Measurements from ENCODE around the gene MYCBP2.
"Not testable (repeated sequence)": the region's sequence is repeated elsewhere in the genome, so short reads cannot be mapped to it uniquely, and the experiment has no call there.

MYCBP2 gene

DNA sequence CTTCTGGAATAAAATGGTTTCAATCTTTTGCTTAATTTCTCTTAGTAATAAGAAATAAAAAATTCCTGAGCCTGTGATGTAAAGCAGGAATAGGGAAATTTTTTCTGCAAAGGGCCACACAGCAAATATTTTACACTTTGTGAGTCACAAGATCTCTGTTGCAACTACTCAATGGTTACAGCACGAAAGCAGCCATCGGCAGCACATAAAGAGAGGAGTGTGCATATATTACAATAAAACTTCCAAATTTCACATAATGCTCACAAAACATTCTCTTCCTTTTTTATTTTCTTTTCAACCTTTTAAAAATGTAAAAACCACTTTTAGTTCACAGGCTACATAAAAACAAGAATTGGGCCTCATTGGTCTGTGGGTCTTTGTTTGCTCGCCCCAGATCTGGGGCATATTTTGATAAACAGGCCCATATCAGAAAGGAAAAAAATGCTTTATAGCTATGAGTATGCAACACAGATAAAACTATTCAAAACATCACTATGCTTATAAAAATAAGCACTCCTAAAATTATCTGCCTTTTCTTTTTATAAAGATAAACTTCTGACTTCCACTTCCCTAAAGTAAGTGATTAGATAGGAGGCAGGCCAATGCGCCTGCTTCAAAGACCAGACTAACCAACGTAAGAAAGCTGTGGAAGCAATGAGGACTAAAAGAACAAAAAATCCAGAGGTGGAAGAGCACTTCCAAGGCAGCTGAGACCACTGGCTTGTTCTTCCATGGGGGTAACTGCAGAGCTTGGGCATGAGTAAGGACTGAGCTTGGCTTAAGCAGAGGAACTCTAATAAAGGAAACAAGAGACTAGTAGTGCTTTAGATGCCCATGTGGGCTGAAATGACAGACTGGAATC, 26.5 kb downstream of the MYCBP2 start:
- no peak overlapping the region for H3K27ac ChIP-seq (ENCODE audit: low read length)
- no peaks in the 10 kb centered on the region for H3K9me3 ChIP-seq (ENCODE audit: control insufficient read depth in 2 of 2, low read length in 2 of 2)
- H3K36me3 ChIP-seq (ENCODE audit: control insufficient read depth in 2 of 2, insufficient read depth in 2 of 2, low read length in 2 of 2): no peaks in the 10 kb centered on the region
- no peak overlapping the region for H3K4me3 ChIP-seq (ENCODE audit: low read length in 2 of 2)
- H3K4me1 ChIP-seq (ENCODE audit: control insufficient read depth, insufficient read depth, low read length): no peaks in the 10 kb centered on the region
- H3K27me3 ChIP-seq (ENCODE audit: control insufficient read depth in 1 of 2, insufficient read depth in 2 of 2, low read length in 2 of 2): no peaks in the 10 kb centered on the region
- no peak overlapping the region for H3K9ac ChIP-seq (ENCODE audit: low read length in 2 of 2)

DNA sequence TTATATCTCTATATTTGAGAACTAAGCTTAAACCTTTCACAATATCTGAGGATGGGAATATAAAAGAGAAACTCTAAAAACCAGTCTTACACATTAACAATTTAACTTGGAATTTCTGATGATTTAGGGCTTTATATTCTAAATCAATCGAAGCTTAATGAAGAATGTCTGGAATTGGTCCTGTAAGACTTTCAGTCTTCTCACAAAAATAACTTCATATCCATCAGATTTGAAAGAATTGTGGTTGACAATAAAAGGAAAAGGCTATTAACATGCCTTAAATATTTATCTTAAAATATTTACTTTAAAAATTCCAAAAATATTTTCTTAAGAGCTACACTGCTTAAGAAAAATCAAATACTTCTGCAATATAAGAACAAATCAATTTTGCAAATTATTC, 27.3 kb downstream of the MYCBP2 start:
- H3K4me1 ChIP-seq (ENCODE audit: control insufficient read depth, insufficient read depth, low read length): no peaks in the 10 kb centered on the region
- no peak overlapping the region for H3K4me3 ChIP-seq (ENCODE audit: low read length in 2 of 2)
- H3K36me3 ChIP-seq (ENCODE audit: control insufficient read depth in 2 of 2, insufficient read depth in 2 of 2, low read length in 2 of 2): no peaks in the 10 kb centered on the region
- no peaks in the 10 kb centered on the region for H3K9me3 ChIP-seq (ENCODE audit: control insufficient read depth in 2 of 2, low read length in 2 of 2)
- no peak overlapping the region for H3K27ac ChIP-seq (ENCODE audit: low read length)
- H3K9ac ChIP-seq (ENCODE audit: low read length in 2 of 2): no peak overlapping the region
- no peaks in the 10 kb centered on the region for H3K27me3 ChIP-seq (ENCODE audit: control insufficient read depth in 1 of 2, insufficient read depth in 2 of 2, low read length in 2 of 2)

DNA sequence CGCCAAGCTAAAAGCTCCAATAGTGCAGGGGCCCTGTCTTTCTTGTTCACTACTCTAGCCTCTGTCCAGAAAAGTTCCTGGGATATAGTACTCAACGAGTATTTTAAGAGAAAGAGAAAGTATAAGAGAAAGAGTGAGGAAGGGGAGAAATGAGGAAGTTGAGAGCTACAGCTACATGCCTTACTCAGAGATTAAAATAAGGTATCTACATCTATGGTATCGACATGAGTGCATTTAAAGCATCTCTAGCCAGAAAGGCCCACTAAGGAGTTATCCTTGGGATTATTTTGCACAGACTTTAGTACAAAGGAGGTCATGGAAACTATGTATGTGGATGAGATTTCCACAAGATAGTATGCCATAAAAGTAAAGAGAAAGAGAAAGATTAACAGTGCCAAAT, 28.5 kb downstream of the MYCBP2 start:
- H3K4me3 ChIP-seq (ENCODE audit: low read length in 2 of 2): no peak overlapping the region
- H3K36me3 ChIP-seq (ENCODE audit: control insufficient read depth in 2 of 2, insufficient read depth in 2 of 2, low read length in 2 of 2): peaks cover 0 to 4% of the 10 kb centered on the region in 2 donors
- H3K27me3 ChIP-seq (ENCODE audit: control insufficient read depth in 1 of 2, insufficient read depth in 2 of 2, low read length in 2 of 2): no peaks in the 10 kb centered on the region
- H3K9ac ChIP-seq (ENCODE audit: low read length in 2 of 2): no peak overlapping the region
- H3K9me3 ChIP-seq (ENCODE audit: control insufficient read depth in 2 of 2, low read length in 2 of 2): no peaks in the 10 kb centered on the region
- H3K27ac ChIP-seq (ENCODE audit: low read length): no peak overlapping the region
- H3K4me1 ChIP-seq (ENCODE audit: control insufficient read depth, insufficient read depth, low read length): no peaks in the 10 kb centered on the region

DNA sequence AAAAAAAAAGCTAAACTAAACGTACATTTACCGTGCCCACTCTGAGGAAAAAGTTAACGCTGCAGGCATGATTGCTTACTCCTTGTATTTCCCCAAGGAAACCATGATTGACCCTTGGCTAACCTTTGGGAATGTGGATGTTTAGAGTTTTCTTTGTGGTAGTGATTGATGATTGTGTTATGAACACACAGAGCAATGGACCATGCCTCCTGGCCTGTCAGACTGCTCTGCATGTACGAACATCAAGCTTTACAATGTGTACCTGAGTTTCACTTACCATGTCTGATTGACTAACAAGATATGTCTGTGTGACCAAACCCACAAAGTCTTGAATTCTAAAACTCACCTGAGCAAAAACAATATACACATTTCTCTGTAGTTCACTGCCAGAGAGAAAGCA, 35.1 kb downstream of the MYCBP2 start:
- H3K9me3 ChIP-seq (ENCODE audit: control insufficient read depth in 2 of 2, low read length in 2 of 2): no peaks in the 10 kb centered on the region
- H3K27me3 ChIP-seq (ENCODE audit: control insufficient read depth in 1 of 2, insufficient read depth in 2 of 2, low read length in 2 of 2): no peaks in the 10 kb centered on the region
- H3K4me1 ChIP-seq (ENCODE audit: control insufficient read depth, insufficient read depth, low read length): no peaks in the 10 kb centered on the region
- H3K9ac ChIP-seq (ENCODE audit: low read length in 2 of 2): no peak overlapping the region
- peaks cover 3 to 34% of the 10 kb centered on the region in 2 donors for H3K36me3 ChIP-seq (ENCODE audit: control insufficient read depth in 2 of 2, insufficient read depth in 2 of 2, low read length in 2 of 2)
- no peak overlapping the region for H3K27ac ChIP-seq (ENCODE audit: low read length)
- H3K4me3 ChIP-seq (ENCODE audit: low read length in 2 of 2): no peak overlapping the region

DNA sequence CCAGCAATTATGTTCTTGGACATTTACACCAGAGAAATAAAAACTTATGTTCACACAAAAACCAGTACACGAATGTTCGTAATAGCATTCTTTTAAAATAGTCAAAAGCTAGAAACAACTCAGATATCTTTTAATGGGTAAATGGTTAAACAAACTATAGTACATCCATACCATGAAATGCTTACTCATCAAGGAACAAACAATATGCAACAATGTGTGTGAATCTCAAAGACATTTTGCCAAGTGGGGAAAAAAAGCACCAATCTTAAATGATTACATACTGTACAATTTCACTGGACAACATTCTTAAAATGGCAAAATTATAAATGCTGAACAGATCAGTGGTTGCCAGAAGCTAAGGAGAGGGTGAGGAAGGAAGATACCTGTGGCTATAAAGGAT, 36.6 kb downstream of the MYCBP2 start:
- H3K4me3 ChIP-seq (ENCODE audit: low read length in 2 of 2): no peak overlapping the region
- H3K36me3 ChIP-seq (ENCODE audit: control insufficient read depth in 2 of 2, insufficient read depth in 2 of 2, low read length in 2 of 2): peaks cover 3 to 34% of the 10 kb centered on the region in 2 donors
- no peaks in the 10 kb centered on the region for H3K9me3 ChIP-seq (ENCODE audit: control insufficient read depth in 2 of 2, low read length in 2 of 2)
- H3K9ac ChIP-seq (ENCODE audit: low read length in 2 of 2): no peak overlapping the region
- no peaks in the 10 kb centered on the region for H3K4me1 ChIP-seq (ENCODE audit: control insufficient read depth, insufficient read depth, low read length)
- no peaks in the 10 kb centered on the region for H3K27me3 ChIP-seq (ENCODE audit: control insufficient read depth in 1 of 2, insufficient read depth in 2 of 2, low read length in 2 of 2)
- H3K27ac ChIP-seq (ENCODE audit: low read length): no peak overlapping the region

DNA sequence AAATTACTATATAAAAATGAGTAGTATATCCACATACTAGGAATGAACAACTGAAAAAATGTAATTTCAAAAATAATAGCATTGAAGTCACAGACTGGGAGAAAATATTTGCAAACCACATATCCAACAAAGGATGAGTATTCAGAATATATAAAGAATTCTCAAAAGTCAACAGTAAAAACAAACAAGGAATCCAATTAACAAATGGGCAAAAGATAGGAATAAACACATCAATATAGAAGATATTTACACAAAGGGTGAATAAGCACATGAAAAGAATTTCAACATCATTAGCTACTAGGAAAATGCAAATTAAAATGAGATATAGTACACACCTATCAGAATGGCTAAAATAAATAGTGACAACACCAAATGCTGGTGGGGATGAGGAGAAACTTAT, 37.0 kb downstream of the MYCBP2 start:
- H3K36me3 ChIP-seq (ENCODE audit: control insufficient read depth in 2 of 2, insufficient read depth in 2 of 2, low read length in 2 of 2): peaks cover 3 to 34% of the 10 kb centered on the region in 2 donors
- H3K4me3 ChIP-seq (ENCODE audit: low read length in 2 of 2): no peak overlapping the region
- H3K27me3 ChIP-seq (ENCODE audit: control insufficient read depth in 1 of 2, insufficient read depth in 2 of 2, low read length in 2 of 2): no peaks in the 10 kb centered on the region
- H3K27ac ChIP-seq (ENCODE audit: low read length): no peak overlapping the region
- no peaks in the 10 kb centered on the region for H3K4me1 ChIP-seq (ENCODE audit: control insufficient read depth, insufficient read depth, low read length)
- no peaks in the 10 kb centered on the region for H3K9me3 ChIP-seq (ENCODE audit: control insufficient read depth in 2 of 2, low read length in 2 of 2)
- H3K9ac ChIP-seq (ENCODE audit: low read length in 2 of 2): no peak overlapping the region

DNA sequence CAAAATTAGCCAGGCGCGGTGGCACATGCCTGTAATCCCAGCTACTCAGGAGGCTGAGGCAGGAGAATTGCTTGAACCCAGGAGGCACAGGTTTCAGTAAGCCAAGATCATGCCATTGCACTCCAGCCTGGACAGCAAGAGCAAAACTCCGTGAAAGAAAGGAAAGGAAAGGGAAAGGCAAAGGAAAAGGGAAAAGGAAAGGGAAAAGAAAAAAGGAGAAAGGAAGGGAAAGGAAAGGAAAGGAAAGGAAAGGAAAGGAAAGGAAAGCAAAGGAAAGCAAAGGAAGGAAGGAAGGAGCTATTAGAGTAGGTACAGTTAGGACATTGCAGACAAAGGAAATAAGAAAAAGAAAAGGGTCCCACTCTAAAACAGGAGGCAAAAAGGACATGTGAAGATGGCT, 41.3 kb downstream of the MYCBP2 start:
- not testable (repeated sequence) for H3K9ac ChIP-seq (ENCODE audit: low read length in 2 of 2); H3K4me3 ChIP-seq (ENCODE audit: low read length in 2 of 2); H3K4me1 ChIP-seq (ENCODE audit: control insufficient read depth, insufficient read depth, low read length); H3K27ac ChIP-seq (ENCODE audit: low read length); H3K27me3 ChIP-seq (ENCODE audit: control insufficient read depth in 1 of 2, insufficient read depth in 2 of 2, low read length in 2 of 2); H3K9me3 ChIP-seq (ENCODE audit: control insufficient read depth in 2 of 2, low read length in 2 of 2)
- H3K36me3 ChIP-seq (ENCODE audit: control insufficient read depth in 2 of 2, insufficient read depth in 2 of 2, low read length in 2 of 2): peaks cover 0 to 12% of the 10 kb centered on the region in 2 donors

DNA sequence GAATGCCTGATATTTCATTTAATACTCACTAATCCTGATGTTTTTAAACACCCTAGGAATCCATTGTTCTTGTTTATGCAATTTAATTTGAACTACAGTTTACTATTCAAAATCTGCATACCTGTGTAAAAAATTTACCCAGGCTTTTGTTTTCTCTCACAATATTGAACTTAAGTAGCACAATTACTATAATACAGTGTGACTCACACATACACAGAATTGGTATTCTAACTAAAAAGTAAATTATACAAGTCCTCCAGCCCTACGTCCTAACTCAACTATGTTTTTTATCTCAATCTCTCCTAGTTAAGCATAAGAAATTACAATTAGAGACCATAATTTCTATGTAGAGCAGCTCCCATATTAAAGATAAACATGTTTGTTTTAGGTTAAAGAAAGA, 41.8 kb downstream of the MYCBP2 start:
- Histone ChIP-seq H3K36me3 (ENCODE audit: control insufficient read depth in 2 of 2, insufficient read depth in 2 of 2, low read length in 2 of 2) (peaks cover 0 to 8% of the 10 kb centered on the region in 2 donors), H3K9ac (ENCODE audit: low read length in 2 of 2) (no peak overlapping the region), H3K4me3 (ENCODE audit: low read length in 2 of 2) (no peak overlapping the region), H3K27me3 (ENCODE audit: control insufficient read depth in 1 of 2, insufficient read depth in 2 of 2, low read length in 2 of 2) (no peaks in the 10 kb centered on the region), H3K4me1 (ENCODE audit: control insufficient read depth, insufficient read depth, low read length) (no peaks in the 10 kb centered on the region), H3K9me3 (ENCODE audit: control insufficient read depth in 2 of 2, low read length in 2 of 2) (no peaks in the 10 kb centered on the region), H3K27ac (ENCODE audit: low read length) (no peak overlapping the region)

DNA sequence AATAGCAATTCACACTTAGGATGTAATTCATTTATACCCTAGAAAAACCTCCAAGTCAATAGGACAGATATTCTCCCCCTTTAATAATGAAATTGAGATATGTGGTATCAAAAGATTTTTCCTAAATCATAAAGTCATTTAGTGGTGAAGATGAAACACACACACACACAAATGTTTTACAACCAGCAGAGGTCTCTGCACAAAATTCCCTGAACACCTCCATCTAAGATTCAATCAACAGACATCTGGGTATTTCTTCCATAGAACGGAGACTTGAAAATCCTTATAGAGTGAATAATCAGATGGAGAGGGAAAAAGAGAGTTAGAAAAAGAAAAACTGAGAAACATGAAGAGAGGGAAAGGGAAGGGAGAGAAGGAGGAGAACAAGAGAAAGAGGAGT, 52.8 kb downstream of the MYCBP2 start:
- Histone ChIP-seq H3K4me3 (ENCODE audit: low read length in 2 of 2) (no peak overlapping the region), H3K27ac (ENCODE audit: low read length) (no peak overlapping the region), H3K9me3 (ENCODE audit: control insufficient read depth in 2 of 2, low read length in 2 of 2) (no peaks in the 10 kb centered on the region), H3K36me3 (ENCODE audit: control insufficient read depth in 2 of 2, insufficient read depth in 2 of 2, low read length in 2 of 2) (peaks cover 0 to 22% of the 10 kb centered on the region in 2 donors), H3K4me1 (ENCODE audit: control insufficient read depth, insufficient read depth, low read length) (no peaks in the 10 kb centered on the region), H3K9ac (ENCODE audit: low read length in 2 of 2) (no peak overlapping the region), H3K27me3 (ENCODE audit: control insufficient read depth in 1 of 2, insufficient read depth in 2 of 2, low read length in 2 of 2) (no peaks in the 10 kb centered on the region)

DNA sequence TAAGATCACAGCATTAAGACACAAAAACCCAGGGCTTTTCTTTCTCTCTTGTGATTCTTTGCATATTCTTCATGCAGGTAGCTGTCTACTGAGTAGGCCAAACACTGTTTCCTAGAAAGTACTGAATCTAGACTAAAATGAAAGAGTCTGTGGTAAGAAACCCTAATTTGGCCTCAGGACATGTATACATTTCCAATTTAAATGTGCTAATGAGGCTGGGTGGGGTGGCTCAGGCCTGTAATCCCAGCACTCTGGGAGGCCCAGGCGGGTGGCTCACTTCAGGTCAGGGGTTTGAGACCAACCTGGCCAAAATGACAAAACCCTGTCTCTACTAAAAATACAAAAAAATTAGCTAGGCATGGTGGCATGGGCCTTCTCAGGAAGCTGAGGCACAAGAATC, 57.8 kb downstream of the MYCBP2 start:
- no peaks in the 10 kb centered on the region for H3K9me3 ChIP-seq (ENCODE audit: control insufficient read depth in 2 of 2, low read length in 2 of 2)

DNA sequence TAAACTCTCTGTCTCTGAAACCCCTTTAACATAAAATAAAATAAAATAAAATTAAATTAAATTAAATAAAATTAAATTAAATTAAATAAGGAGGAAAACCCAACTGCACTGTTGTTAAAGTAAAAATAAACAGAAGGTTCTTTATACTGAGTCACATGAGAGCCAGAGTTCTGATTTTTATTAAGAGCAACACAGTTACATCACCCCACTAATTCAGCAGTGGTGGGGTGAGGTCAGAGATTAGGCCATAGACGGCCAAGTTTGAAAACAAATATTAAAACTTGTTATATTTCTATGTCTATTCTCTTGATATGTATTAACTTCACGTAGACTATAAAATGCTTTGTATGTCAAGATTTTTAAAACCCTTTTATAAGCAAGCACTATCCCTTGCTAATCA, 59.5 kb downstream of the MYCBP2 start:
- Histone ChIP-seq H3K4me3 (ENCODE audit: low read length in 2 of 2) (no peak overlapping the region), H3K36me3 (ENCODE audit: control insufficient read depth in 2 of 2, insufficient read depth in 2 of 2, low read length in 2 of 2) (peaks cover 0 to 17% of the 10 kb centered on the region in 2 donors), H3K9ac (ENCODE audit: low read length in 2 of 2) (no peak overlapping the region), H3K9me3 (ENCODE audit: control insufficient read depth in 2 of 2, low read length in 2 of 2) (no peaks in the 10 kb centered on the region), H3K4me1 (ENCODE audit: control insufficient read depth, insufficient read depth, low read length) (no peaks in the 10 kb centered on the region), H3K27ac (ENCODE audit: low read length) (no peak overlapping the region), H3K27me3 (ENCODE audit: control insufficient read depth in 1 of 2, insufficient read depth in 2 of 2, low read length in 2 of 2) (no peaks in the 10 kb centered on the region)

More for the DNA sequence above, 57.8 kb downstream of the MYCBP2 start:
- peaks cover 0 to 28% of the 10 kb centered on the region in 2 donors for H3K36me3 ChIP-seq (ENCODE audit: control insufficient read depth in 2 of 2, insufficient read depth in 2 of 2, low read length in 2 of 2)
- no peak overlapping the region for H3K27ac ChIP-seq (ENCODE audit: low read length)
- H3K9ac ChIP-seq (ENCODE audit: low read length in 2 of 2): no peak overlapping the region
- H3K4me1 ChIP-seq (ENCODE audit: control insufficient read depth, insufficient read depth, low read length): no peaks in the 10 kb centered on the region
- H3K27me3 ChIP-seq (ENCODE audit: control insufficient read depth in 1 of 2, insufficient read depth in 2 of 2, low read length in 2 of 2): no peaks in the 10 kb centered on the region
- no peak overlapping the region for H3K4me3 ChIP-seq (ENCODE audit: low read length in 2 of 2)

Measured in stomach smooth muscle (tissue), 2 donors.